HG03064 (cell line): ENCODE measurements around the gene ZFYVE26.

ENCODE experiments used
- ATAC-seq: cut with Tn5 transposase; IDR thresholded peaks from one replicate; pipeline ENCODE4 v1.9.1; 2021; ENCODE audit warnings: low read depth; ENCODE audit not compliant: unreplicated experiment

ZFYVE26 gene

GRCh38 chr14:67817750-67818438, 1.5 kb upstream of the ZFYVE26 start:
- no peak for ATAC-seq

- ATAC-seq: peak; percentile 2
Measured at GRCh38 chr14:67815573-67816225, 691 bp downstream of the ZFYVE26 start.

GRCh38 chr14:67814821-67815220, 1.6 kb downstream of the ZFYVE26 start:
- ATAC-seq: no peak

GRCh38 chr14:67806246-67806645, 10.1 kb downstream of the ZFYVE26 start:
- no peak for ATAC-seq

GRCh38 chr14:67800743-67801142, 15.6 kb downstream of the ZFYVE26 start:
- no peak for ATAC-seq

- no peak for ATAC-seq
Measured at GRCh38 chr14:67798731-67799130, 17.7 kb downstream of the ZFYVE26 start.

GRCh38 chr14:67787673-67788072, 28.7 kb downstream of the ZFYVE26 start:
- ATAC-seq: no peak

GRCh38 chr14:67785270-67786109, 30.9 kb downstream of the ZFYVE26 start:
- ATAC-seq: no peak

GRCh38 chr14:67784244-67784823, 32.1 kb downstream of the ZFYVE26 start:
- no peak for ATAC-seq

GRCh38 chr14:67782090-67782489, 34.3 kb downstream of the ZFYVE26 start:
- ATAC-seq: no peak

GRCh38 chr14:67778792-67779191, 37.6 kb downstream of the ZFYVE26 start:
- ATAC-seq: no peak

GRCh38 chr14:67776653-67777322, 39.6 kb downstream of the ZFYVE26 start:
- ATAC-seq: no peak

GRCh38 chr14:67773844-67774377, 42.5 kb downstream of the ZFYVE26 start:
- ATAC-seq: no peak

GRCh38 chr14:67768219-67768618, 48.2 kb downstream of the ZFYVE26 start:
- no peak for ATAC-seq

GRCh38 chr14:67766035-67766680, 50.2 kb downstream of the ZFYVE26 start:
- no peak for ATAC-seq

- ATAC-seq: no peak
Measured at GRCh38 chr14:67765192-67765834, 51.1 kb downstream of the ZFYVE26 start.

- no peak for ATAC-seq
Measured at GRCh38 chr14:67764496-67764895, 51.9 kb downstream of the ZFYVE26 start.

- no peak for ATAC-seq
Measured at GRCh38 chr14:67763158-67763822, 53.1 kb downstream of the ZFYVE26 start.

GRCh38 chr14:67762051-67762450, 54.3 kb downstream of the ZFYVE26 start:
- ATAC-seq: no peak
